ENCODE measurements around the gene KIF26B.

DNA sequence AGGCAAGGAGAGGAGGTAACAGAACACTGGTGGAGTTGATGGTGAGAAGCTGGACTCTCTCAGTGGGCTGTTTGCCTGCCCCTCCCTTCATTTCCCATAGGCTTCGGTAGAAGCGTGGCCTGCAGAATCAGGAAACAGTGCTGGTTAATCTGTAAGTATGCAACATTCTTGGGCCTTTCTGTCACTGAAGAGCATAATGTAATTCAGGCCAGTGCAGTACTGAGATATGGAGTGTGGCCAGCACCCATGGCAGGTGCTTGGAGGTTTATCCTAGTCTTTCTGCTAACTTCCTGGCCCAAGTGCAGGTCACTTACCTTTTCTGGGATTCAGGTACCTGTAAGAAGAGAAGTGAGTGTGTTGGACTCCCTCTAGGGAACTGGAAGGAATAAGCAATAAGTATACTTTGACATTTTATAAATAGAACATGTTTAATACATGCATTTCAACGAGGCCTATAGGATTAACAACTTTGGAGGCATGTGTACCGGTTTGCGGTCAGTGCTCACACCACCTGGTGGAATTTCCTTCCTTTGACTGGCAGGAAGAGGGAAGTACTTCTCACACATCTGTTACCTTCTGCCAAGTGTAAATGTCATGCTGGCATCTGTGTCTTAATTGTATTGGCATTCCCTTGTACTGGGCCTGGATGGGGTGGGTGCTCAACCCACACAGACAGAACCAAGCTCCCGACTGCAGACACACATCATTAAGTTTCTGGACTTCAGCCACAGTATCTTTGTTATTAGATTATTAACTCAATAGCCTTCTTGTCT, 105.5 kb downstream of the KIF26B start:
- TF ChIP-seq CTCF (IDR thresholded peaks at IDR 0.05), result no peak
- no peak for TF ChIP-seq POLR2A (IDR thresholded peaks at IDR 0.05)

Measured in body of pancreas (tissue), 4 donors.